HG03378 (cell line): ENCODE results near the gene SCAPER.

Experiments
- ATAC-seq: cut with Tn5 transposase; IDR thresholded peaks from one replicate; pipeline ENCODE4 v1.9.1; 2021; ENCODE audit warnings: mild to moderate bottlenecking, moderate library complexity; ENCODE audit not compliant: unreplicated experiment

SCAPER gene

DNA sequence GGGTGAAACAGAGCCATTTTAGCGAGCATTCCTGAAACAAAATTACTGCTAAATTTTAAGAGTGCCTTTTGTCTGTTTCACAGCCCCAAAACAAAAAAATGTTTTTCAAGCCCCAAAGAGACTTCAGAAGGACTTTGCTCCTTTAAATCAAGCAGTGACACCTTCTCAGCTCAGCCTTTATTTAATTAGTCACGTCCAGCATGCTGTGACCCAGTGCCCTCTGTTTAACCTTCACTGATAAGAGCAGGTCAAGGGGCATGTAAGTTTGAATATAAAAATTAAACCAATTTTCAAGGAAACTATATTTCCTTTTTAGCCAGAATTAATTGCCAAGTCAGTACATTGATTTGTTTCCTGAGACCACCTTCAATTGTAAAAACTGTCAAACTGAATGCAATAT is 527.9 kb downstream of the SCAPER start:
- ATAC-seq = no peak

DNA sequence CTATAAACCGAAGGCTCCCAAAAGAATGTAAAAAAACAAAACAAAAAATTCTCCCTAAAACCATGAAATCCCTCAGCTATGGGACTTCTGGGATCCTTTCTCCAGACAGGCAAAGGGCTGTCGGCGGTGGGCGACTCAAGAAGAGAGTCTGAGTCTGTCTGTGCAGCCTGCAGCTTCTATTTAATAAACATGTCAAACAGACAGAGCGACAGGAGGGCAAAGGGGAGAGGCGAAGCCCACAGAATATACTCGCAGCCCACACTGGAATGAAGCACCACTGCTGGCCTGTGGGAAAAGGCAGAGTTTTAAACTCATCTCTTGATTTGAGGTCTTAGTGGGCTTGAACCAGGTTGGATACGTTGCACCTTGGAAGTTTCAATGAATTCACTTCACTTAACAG is 528.3 kb downstream of the SCAPER start:
- no peak for ATAC-seq

DNA sequence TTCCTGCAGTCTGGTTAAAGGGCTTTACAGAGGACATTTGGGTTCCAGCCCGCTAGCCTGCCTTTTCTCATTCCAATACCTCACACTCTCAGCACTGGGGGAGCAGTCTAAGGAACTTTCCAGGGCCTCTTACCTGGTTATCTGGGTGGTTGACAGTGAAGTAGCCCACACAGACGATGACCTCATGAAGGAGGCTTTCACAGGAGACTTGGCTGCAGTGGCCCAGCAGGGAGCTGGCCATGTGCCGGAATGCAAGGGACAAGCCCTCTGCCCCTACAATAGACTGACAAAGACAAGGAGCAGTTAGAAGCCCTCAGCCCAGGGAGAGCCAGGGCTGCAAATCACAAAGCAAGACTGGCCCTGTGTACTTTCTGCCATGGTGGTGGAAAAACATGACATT is 529.1 kb downstream of the SCAPER start:
- ATAC-seq = no peak

- no peak for ATAC-seq
Measured at GRCh38 chr15:76368122-76368621, 537.0 kb downstream of the SCAPER start.

- ATAC-seq = no peak
Measured at GRCh38 chr15:76366714-76367113, 538.4 kb downstream of the SCAPER start.

GRCh38 chr15:76363251-76363650 is 541.9 kb downstream of the SCAPER start:
- ATAC-seq = no peak

DNA sequence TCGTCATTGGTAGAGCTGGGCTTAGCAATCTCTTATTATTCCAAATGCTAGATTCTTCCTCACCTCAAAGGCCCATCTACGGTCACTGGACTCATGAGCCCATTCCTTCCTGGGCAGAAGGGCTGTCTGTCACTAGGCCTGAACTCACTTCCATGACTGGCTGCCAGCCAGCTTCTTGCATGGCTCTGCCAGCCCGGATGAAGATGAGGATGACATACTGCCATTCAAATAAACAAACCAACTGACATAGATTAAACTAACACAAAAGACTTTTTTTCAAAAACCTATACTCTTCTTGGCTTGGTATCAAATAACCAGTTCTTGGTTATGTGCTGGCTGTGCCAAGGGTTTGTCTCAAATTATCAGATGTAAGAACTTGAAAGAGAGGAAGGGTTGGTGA is 544.7 kb downstream of the SCAPER start:
- ATAC-seq = no peak

GRCh38 chr15:76359152-76359551 is 546.0 kb downstream of the SCAPER start:
- ATAC-seq = no peak

DNA sequence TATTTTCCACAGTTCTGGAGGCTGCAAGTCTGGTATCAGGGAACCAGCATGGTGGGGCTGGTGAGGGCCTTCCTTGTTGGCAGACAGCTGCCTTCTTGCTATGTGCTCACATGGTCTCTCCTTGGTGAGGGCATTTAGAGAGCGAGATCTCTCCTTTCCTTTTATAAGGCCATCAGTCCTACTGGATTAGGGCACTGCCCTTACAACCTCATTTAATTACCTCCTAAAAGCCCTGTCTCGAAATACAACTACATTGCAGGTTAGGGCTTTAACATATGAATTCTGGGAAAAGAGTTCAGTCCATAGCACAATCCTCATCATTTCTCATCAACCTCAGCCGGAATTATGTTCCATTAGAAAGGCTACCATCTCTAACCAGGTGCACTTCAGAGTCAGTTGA is 546.7 kb downstream of the SCAPER start:
- ATAC-seq = no peak

GRCh38 chr15:76354823-76355440 is 550.2 kb downstream of the SCAPER start:
- ATAC-seq = no peak

DNA sequence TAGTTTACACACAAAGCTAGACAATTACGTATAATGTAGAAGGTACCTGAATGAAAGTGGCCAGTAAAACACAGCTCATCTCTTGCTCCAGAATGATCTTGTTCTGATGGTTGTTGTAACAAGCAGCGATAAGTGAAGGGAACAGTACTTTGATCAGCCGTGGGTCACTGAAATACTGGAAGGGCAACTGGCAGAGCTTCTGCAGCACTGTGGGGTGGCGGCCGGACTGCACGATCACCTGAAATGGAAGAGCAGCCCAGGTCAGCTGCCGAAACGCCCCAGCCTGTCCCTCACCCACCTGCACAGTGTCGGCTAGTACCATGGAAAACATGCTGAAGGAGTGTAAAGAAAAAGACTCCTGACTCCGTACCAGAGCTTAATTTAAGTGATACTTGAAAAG is 551.2 kb downstream of the SCAPER start:
- no peak for ATAC-seq

GRCh38 chr15:76353023-76353577 is 552.0 kb downstream of the SCAPER start:
- no peak for ATAC-seq

DNA sequence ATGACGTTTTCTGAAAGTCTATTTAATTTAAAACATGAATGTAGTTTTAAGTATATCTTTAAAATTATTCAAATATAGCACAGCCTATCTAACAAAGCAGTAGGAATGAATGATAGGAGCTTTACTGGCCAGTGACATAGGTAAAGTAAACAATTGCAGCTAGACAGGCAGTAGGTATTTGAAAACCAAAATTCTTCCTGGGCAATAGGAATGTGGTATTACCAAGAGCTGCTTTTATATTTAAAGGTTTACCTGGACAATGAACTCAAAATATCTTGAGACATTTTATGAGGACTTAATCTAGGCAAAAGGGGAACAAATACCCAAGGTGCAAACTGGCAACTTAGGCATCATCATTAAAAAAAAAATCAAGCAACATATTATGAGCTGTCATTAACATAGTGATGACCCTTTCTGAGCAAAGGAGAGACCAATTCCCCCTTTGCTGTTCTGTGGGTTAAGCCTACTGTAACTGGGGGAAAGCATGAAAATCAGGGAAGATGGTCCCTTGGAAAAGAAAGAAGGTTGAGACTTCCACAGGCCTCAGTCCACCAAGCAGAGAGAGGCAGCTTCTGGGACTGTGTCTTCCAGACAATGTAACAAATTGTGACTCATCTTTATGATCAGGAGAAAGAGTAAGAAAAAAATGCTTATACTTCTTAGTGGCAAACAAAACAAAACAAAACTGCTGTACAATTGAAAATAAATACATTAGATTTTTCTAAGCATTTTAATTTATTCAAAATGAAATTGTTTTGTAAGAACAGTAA is 555.7 kb downstream of the SCAPER start:
- ATAC-seq = no peak

- ATAC-seq = no peak
Measured at GRCh38 chr15:76347482-76348055, 557.6 kb downstream of the SCAPER start.

GRCh38 chr15:76346669-76347481 is 558.3 kb downstream of the SCAPER start:
- ATAC-seq = no peak

DNA sequence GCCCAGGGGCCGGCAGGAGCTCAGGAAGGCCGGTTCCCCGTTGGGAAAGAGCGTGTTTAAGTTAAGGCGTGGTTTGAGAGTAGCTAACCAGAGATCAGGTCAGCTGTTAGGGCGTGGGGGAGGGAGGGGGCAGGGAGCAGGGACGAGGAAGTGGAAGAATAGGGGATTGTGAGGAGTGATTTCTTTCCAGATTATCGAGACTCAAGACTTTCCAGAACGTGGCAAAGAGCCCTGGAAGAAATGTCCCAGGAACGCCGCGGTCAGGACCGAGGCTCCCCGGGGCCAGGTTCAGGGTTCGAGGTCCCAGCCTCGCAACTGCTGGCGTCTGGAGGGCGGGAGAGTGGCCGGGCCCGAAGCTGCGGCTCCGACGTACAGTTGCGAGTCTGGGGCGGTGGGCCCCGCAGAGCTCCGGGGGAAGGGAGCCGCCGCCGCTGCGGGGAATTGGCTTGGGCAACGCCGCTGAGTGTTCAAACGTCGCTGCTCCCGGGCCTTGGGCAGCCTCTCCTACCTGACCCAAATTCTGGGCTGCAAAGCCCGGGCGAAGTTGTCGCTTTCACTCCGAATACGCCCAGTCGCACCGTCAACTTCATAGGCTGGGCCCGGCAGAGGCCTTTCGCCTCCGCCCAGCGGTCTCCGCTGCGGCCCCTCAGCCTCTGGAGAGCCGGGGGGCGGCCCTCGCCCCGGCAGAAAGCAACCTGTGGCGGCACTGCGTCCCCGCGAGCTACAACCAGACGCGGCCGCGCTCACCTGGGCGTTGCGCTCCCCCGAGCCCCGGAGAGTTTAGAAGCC is 559.1 kb downstream of the SCAPER start:
- ATAC-seq = no peak

DNA sequence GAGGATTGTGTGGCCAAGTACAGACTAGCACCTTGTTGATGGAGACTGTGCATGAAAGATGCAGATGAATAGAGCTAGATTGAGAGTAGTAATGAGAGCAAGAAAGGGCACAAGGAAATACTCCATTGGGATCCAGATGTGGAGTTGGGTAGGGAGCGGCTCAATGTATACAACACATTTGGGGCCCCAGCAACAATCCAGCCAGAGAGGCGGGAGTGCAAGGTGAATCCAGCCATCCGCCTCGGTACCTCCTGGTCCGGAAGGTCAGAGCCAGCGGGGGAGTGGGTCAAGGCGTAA is 559.6 kb downstream of the SCAPER start:
- no peak for ATAC-seq

- no peak for ATAC-seq
Measured at GRCh38 chr15:76344893-76345582, 560.1 kb downstream of the SCAPER start.

GRCh38 chr15:76343313-76343996 is 561.7 kb downstream of the SCAPER start:
- no peak for ATAC-seq
